ENCODE measurements around the gene USP9X.
"Not testable (repeated sequence)": the region's sequence is repeated elsewhere in the genome, so short reads cannot be mapped to it uniquely, and the experiment has no call there.

USP9X gene

DNA sequence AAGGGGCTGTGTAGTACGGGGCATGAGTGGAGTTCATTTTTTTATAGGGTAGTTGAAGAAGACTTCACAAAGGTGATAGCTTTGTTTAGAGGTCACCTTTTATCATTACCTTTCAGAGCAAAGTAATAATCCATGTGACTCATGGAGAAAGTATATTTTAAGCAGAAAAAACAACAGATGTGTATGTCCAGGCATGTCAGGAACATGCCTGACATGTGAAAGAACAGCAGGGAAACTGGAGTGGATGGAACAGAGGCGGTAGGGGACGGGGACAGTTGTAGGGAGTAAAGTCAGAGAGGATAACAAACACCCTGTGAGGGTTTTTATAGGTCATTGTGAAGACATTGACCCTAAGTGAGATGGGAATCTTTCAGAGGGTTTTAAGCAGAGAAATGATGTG is 107.6 kb downstream of the USP9X start:
- DNase-seq, result no peak

DNA sequence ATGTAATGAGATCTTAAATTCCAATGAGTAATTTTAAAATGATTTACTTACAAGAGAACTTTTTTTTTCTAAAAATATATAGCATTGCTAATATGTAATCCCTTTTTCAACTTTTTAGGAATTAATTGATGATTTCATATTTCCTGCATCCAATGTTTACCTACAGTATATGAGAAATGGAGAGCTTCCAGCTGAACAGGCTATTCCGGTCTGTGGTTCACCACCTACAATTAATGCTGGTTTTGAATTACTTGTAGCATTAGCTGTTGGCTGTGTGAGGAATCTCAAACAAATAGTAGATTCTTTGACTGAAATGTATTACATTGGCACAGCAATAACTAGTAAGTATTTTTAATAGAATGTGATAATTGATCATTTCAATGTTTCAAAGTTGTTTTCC is 113.2 kb downstream of the USP9X start:
- DNase-seq, result no peak

DNA sequence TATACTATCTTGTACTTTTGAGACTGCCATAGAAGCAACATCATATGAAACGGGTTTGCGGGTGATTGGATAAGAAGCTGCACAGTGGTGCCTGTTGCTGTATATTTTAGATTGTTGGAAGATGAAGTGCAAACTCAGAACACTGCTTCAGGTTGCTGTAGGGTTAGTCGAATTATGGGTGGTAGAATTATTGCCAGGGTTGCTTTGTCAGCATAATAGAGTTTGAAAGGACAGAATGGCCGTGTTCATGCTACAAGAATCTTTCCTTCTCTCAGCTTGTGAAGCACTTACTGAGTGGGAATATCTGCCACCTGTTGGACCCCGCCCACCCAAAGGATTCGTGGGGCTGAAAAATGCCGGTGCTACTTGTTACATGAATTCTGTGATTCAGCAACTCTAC is 115.5 kb downstream of the USP9X start:
- DNase-seq, result no peak

DNA sequence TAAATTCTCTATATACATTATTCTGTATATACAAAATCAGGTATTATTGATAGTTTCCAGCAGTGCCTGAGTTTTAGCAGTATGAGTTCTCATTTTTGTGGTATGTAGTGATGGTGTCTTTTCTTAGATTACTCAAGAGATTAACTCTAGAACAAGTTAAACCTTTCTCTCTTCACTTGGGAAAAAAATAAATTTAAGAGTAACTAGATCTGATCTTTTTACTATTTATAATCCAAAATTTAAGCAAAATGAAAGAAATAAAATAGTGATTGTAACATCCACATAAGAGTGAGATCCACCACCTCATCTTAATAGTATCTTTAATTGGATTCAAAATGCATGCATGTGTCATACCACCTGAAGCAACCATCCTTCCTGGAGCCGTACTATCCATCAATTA is 124.6 kb downstream of the USP9X start:
- no peak for DNase-seq

DNA sequence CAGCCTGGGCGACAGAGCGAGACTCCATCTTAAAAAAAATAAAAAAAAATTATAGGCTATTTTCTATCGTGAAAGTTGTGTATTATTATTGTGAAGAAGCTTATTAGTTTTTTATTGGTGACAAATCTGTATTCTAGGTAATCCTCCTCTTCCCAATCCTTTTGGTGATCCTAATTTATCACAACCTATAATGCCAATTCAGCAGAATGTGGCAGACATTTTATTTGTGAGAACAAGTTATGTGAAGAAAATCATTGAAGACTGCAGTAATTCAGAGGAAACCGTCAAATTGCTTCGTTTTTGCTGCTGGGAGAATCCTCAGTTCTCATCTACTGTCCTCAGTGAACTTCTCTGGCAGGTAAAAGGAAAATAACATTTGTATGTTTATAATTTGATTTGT is 139.4 kb downstream of the USP9X start:
- no peak for DNase-seq

DNA sequence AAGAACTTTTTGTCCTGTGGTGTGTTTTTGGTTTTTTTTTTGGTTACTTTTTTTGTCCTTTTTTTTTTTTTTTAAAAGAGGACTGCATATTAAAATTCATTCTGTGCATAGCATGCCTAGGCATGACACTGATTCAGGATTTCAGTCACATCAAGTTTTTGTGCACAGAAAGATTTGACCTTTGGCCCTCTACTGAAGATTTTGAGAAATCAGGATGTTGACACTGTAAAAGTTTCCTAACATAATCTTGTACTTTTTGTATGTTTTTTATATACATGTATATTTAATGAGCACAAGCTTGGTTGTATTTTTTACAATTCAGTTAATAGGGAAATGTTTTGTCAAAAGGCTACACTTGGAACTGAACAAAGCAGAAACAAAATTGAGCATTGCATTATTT is 148.7 kb downstream of the USP9X start:
- no peak for DNase-seq

DNA sequence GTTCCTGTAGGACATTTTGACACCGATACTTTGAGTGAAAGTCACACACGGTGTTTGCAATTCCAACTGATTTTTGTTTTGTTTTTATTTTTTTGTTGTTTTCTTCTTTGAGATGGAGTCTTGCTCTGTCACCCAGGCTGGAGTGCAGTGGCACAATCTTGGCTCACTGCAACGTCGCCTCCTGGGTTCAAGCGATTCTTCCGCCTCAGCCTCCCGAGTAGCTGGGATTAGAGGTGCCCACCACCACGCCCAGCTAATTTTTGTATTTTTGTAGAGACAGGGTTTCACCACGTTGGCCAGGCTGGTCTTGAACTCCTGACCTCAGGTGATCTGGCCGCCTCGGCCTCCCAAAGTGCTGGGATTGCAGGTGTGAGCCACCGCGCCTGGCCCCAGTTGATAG is 149.2 kb downstream of the USP9X start:
- not testable (repeated sequence) for DNase-seq

DNA sequence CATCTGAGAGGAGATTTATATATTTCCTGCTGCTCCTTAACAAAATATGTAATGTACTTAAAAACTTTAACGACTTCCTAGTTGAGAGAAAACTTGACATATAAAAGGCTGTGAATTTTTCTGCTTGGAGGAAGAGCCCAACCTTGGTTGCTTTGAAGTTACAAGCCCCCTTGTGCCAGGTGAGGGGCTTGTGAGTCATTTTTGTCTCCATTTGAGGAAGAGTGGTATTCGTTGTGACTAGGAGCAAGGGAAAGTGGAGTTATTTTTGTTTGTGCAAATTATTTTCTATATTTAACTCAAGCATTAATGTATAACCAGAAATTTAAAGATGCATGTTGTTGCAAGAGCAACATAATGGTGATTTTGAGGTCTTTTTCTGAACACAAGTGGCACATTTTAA is 149.7 kb downstream of the USP9X start:
- no peak for DNase-seq

DNA sequence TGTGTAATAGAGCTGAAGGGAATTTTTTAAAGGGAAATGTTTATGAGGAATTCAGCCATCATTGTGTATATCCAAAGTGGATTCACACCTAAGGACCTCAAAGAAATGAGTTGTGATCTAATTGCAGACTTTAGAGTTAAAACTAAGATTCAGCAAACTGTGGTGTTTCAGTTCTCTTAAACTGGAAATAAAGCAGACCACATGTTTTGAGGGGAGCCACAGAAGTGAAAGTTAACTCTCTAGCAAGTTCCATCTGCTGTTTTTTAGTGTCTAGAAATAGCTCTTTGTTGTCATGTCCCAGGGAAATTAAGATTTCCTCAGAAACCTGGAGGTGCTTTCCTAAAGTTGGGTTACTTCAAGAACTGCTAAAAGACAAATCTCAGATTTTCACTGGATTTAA is 151.4 kb downstream of the USP9X start:
- peak; percentile 44 to 65 (median 51) for DNase-seq

DNA sequence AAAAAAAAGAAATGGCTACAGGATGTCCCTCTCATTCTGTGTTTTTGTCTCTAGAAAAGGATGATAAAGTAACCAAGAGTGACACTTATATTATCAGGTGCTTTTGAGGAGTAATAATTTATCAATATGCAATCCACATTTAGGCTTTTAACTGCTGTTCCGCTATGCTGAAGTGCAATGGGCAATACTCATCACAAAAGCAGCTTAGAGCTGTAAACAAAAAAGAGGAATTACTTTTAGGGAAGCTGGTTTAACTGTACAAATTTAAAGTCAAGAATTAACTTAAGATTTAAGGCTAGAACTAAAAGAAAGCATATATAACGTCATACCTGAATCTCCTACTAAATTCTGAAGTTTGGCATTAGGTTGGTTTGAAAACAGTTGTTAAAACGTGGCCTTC is 155.3 kb downstream of the USP9X start:
- DNase-seq, result peak; percentile 27 to 62 (median 60)

DNA sequence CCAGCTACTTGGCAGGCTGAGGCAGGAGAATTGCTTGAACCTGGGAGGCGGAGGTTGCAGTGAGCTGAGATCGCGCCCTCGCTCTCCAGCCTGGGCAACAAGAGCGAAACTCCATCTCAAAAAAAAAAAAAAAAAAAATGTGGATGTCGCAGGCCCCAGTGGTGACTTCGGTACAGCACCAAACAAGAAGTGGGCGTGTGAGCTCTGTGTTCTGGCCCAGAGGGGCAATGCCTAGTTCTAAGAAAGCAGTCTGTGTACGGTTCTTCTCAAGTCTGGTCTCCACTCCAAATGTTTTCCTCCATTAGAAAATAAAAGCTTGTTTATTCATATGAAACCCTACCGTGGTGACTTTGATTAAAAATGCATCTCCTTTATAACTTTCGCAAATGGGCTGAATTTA is 156.7 kb downstream of the USP9X start:
- DNase-seq, result no peak

DNA sequence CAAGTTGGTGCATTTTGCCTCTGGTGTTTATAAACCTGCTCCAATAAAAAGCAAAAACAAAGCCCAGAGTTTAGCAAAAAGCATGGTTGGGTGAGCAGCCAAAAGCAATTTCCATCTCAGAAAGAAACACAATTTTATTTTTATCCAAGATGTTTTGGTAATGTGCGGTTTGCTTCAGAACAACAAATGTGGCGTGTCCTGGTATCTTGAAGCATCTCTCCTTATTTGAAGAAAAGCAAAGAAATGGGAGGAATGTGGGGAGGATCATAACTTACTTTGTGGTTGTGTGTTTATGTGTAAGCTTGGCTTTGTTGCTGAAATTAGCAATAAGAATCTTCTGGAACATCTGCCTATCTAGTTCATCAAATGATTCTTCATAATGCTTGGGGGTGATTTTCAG is 160.4 kb downstream of the USP9X start:
- DNase-seq, result no peak

DNA sequence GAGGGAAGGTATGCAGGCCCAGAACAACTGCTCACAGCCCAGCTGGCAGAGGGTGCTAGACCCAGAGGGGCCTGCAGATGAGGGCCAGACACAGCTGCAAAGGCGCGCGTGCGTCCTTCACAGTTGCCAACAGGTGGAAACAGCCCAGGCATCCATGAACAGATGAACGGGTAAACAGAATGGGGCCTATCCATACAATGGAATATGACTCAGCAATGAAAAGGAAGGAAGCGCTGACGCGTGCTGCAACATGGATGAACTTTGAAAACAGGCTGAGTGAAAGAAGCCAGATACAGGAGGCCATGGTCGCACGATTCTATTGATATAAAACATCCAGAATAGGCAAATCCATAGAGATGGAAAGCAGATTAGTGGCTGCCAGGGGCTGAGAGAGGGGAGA is 165.6 kb downstream of the USP9X start:
- peak in 1 of 3 donors; percentile 14 for DNase-seq

DNA sequence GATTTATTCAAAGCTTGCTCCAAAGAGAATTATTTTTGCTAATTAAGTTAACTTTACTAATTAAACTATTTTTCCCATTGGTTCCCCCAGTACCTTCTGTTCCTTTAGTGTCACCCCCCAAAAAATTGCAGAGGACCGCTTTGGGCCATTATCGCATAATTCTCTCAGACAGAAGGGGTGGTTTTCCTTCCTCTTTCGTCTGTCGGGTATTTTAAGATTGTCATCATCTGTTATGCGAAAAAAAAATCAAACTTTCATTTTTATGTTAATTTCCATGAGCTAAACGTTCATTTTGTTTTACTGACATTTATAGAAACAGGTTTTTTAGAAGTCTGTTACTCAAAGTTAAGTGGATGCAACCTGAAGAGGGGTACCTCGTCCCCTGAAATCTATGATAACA is 172.6 kb downstream of the USP9X start:
- DNase-seq, result peak; percentile 23 to 32 (median 31)

DNA sequence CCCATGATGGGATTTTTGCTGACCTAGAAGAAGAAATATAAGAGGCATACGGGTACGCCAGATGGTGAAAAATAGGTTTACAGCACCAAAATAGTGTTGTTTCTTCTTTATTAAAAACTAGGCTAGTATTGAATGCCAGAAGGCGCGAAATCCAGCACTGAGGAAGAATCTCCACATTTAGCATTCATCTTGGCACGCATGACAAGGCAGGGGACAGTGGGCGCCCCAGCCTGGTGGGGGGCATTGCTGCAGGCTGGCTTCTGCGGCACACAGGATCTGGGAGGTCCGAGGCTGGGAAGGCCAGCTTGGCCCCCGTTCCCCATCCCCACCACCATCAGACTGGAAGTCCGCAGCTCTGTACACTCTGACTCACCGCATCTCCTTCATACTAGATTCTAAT is 173.0 kb downstream of the USP9X start:
- DNase-seq, result no peak

DNA sequence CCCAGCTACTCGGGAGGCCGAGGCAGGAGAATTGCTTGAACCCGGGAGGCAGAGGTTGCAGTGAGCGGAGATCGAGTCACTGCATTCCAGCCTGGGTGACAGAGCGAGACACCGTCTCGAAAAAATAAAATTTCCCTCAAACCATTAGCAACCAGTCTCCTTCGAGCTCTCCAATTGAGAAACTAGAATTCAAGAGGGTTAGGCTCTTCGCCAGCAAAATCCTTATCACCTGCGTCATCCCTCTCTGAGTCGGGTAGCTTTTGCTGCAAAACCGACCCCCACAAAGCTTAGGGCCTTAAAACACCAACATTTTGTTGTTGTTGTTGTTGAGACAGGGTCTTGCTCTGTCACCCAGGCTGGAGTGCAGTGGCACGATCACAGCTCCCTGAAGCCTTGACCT is 173.6 kb downstream of the USP9X start:
- no peak for DNase-seq

DNA sequence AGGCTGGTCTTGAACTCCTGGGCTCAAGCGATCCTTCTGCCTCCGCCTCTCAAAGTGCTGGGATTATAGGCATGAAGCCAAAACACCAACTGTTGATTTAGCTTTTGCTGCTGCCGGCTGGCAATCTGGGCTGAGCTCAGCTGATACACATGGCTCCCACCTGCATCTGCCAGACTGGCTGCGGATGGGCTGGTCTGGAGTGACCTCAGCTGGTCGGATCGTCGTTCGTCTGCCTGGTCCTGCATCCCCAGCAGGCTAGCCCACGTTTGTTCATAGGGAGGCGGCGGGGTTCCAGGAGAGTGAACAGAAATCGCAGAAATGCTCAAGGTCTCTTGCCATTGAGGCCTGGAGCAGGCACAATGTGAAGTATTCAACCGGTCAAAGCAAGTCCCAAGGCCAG is 174.3 kb downstream of the USP9X start:
- no peak for DNase-seq

DNA sequence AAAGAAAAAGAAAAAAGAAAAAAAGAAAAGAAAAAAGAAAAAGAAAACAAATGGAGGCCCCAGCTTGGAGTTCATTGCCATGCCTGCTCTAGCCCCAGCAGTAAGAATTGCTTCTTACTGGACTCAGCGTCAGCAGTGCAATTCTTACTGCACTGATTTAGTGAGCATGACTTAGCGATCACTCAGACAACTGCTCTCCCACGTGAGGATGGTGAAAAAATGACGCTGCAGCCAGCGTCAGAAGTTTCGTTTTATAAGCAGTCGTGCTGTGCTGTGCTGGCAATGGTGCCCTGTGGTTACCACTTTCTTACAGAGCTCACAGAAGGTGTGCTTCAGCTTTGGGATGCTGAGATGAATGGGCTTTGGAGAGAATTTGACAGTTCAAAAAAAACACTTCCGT is 180.4 kb downstream of the USP9X start:
- DNase-seq, result peak; percentile 81 to 91 (median 83)

DNA sequence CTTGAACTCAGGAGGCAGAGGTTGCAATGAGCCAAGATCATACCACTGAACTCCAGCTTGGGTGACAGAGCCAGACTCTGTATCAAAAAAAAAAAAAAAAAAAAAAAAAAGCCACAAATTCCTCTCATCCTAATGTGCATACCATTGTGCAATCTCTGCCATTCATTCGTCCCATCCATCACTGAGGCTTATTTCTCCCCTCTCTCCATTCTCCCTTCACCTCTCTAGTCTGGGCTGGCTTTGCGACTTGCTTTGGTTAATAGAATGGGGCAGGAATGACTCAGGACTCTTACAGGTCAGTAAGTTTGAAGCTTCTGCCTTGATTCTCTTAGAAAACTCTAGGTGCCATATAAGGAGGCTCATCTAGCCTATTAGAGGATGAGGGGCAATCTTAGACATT is 188.4 kb downstream of the USP9X start:
- no peak for DNase-seq

DNA sequence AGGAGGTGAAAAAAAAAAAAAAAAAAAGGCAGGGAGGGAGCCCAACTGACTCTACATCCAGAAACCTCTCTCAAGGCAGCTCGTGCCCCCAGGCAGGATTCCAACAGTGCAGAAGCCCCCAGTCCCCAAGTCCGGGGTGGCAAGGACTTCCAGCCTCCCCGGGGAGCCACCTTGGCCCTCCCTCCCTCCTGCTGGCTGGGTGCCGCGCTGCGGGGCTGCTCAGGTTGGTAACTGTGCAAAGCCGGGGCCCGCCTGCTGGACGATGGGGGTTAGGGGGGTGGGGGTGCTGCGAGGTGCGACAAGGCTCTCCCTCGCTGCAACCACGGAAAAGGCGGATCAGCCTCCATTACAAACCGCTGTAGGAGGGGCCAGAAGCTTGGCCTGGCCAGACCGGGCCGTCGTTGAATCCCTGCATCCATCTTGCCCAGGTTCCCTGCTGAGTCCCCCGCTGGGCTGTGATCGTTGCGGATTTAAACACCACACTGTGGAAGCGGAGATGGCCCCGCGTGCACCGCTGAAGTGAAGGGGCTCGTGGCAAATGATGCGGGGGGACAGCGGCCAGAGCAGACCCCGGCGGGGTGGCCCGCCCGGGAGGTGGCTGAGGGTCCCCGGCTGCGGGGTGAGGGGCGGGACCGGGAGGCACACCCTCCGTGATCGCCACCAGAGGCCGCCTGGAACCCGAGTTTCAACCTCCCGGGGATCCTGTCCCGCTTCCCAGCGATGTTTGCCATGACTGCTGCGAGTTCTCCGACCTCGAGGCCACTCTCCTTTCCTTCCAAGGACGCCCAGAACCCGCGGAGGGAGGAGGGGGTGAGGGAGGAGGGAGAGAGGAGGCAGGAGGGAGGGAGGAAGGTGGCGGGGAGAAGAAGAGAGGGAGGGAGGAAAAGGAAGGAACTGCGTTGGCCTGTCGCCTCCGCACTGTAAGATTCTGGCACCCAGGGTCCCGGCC is 190.7 kb downstream of the USP9X start:
- DNase-seq, result peak; percentile 36 to 69 (median 41)

DNA sequence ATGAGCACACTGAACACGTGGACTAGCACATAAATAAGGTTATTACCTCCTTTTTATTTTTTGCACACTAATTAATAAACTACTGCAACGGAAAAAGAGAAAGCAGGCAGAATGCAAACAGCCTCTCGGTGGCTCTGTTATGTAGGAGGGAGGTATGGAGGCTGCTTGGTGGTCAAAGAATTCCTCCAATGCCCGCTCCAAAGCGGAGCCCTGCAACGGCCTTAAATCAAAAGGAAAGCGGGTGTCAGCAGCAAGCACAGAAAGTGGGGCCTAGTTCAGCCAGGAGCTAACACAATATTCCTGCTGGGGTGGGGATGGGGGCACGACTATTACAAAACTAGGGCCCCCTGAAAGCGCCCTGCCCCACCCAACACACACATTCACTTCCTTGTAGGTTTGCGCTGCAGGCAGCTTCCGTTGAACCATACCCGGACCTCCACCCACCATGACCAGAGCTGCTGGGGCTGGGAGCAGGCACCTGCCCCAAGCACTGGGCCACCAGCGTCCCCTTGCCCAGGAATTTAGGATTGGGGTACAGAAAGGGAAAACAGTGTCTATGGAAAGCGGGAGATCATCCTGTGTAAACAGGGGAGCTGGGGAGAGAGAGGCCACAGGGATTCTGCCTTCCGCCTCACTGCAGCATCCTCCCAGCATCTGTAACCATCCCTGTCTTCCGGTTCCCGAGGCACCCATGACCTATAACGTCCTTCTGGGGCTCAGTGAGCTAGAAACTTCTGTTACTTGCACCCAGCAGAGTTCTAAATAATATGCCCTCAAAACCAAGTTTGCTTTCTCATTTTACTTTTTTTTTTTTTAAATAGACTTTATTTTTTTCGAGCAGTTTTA is 191.6 kb downstream of the USP9X start:
- no peak for DNase-seq

DNA sequence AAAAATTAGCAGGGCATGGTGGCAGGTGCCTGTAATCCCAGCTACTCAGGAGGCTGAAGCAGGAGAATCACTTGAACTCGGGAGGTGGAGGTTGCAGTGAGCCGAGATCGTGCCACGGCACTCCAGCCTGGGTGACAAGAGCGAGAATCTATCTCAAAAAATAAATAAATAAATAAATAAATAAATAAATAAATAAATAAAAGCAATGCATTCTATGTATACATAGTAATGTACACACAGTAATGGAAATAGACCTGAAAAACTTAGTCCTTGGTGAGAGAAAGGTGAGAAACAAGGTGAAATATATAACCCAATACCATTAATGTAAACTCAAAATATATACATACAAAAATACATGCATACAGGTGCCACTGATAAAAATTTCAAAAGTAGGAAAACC is 197.1 kb downstream of the USP9X start:
- DNase-seq, result not testable (repeated sequence)

DNA sequence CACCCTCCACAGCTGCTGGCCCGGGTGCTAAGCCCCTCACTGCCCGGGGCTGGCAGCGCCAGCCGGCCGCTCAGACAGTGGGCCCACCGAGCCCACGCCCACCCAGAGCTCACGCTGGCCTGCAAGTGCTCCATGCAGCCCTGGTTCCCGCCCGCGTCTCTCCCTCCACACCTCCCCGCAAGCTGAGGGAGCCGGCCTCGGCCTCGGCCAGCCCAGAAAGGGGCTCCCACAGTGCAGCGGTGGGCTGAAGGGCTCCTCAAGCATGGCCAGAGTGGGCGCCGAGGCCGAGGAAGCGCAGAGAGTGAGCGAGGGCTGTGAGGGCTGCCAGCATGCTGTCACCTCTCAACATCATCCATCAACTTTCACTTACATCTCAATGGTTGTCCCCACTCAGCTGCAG is 200.7 kb downstream of the USP9X start:
- not testable (repeated sequence) for DNase-seq

Data from suppressor macrophage treated with lipopolysaccharide for 1 hour (primary cell).